HL-60 (cell line): ENCODE results near the gene ZNF664.

ENCODE experiments used
- DNase-seq, 2 experiments: peaks; one replicate each; pipeline ENCODE4 v3.0.0-alpha.2; 2010 to 2020; ENCODE audit warnings: low read depth in 1 of 2, low spot score in 1 of 2
- H3K27ac ChIP-seq: fragments of 250-450 bp; sonication (Bioruptor Pico); replicated peaks from 2 replicates; pipeline ENCODE4 v1.5.1; 2020; ENCODE audit warnings: mild to moderate bottlenecking, moderate library complexity
- H3K27me3 ChIP-seq: fragments of 250-450 bp; sonication (Bioruptor Pico); 2 replicates; pipeline ENCODE4 v1.5.1; 2021; ENCODE audit warnings: mild to moderate bottlenecking, moderate library complexity; ENCODE audit not compliant: insufficient read depth, poor library complexity, severe bottlenecking
- H3K4me3 ChIP-seq: replicated peaks from 2 replicates; pipeline ENCODE4 v1.5.1; 2011; ENCODE audit warnings: mild to moderate bottlenecking, control low read depth, low read length; ENCODE audit not compliant: insufficient read depth
- CTCF ChIP-seq: IDR thresholded peaks from one replicate; pipeline ENCODE4 v1.5.1; 2011; ENCODE audit warnings: low read length, control low read depth, inconsistent platforms; ENCODE audit not compliant: insufficient read depth
- GABPA ChIP-seq: IDR thresholded peaks from 2 replicates; pipeline ENCODE4 v1.6.1; 2012; ENCODE audit warnings: low read depth
- POLR2AphosphoS5 ChIP-seq: IDR thresholded peaks from 2 replicates; pipeline ENCODE4 v1.6.1; 2012; ENCODE audit warnings: low read depth
- REST ChIP-seq: IDR thresholded peaks from 2 replicates; pipeline ENCODE4 v1.6.1; 2012; ENCODE audit warnings: low read depth; ENCODE audit not compliant: insufficient replicate concordance
- SPI1 ChIP-seq: IDR thresholded peaks from 2 replicates; pipeline ENCODE4 v1.6.1; 2012; ENCODE audit warnings: low read depth, mild to moderate bottlenecking, borderline replicate concordance

Gene ZNF664

GRCh38 chr12:124024263-124024678 lies 51.3 kb downstream of the ZNF664 start:
- Histone ChIP-seq H3K27ac (peak overlapping the region; percentile 48), H3K4me3 (no peak overlapping the region), H3K27me3 (no peaks in the 10 kb centered on the region)
- DNase-seq = peak in 1 of 2 experiments; percentile 87
- TF ChIP-seq POLR2AphosphoS5 = peak; percentile 82
- TF ChIP-seq SPI1 = no peak; the same call in 1 of the 2 replicates
- no peak for TF ChIP-seq CTCF

GRCh38 chr12:124024776-124025175 lies 51.8 kb downstream of the ZNF664 start:
- TF ChIP-seq SPI1 = no peak
- TF ChIP-seq GABPA = no peak
- no peak for TF ChIP-seq REST
- TF ChIP-seq POLR2AphosphoS5 = no peak
- no peak for TF ChIP-seq CTCF
- no peak overlapping the region for H3K4me3 ChIP-seq
- DNase-seq = no peak
- no peaks in the 10 kb centered on the region for H3K27me3 ChIP-seq
- peak overlapping the region; percentile 48 for H3K27ac ChIP-seq

GRCh38 chr12:124025661-124026060 lies 52.6 kb downstream of the ZNF664 start:
- DNase-seq = no peak
- Histone ChIP-seq H3K4me3 (no peak overlapping the region), H3K27me3 (no peaks in the 10 kb centered on the region), H3K27ac (no peak overlapping the region)
- TF ChIP-seq CTCF = no peak
- no peak for TF ChIP-seq SPI1
- TF ChIP-seq GABPA = no peak
- no peak for TF ChIP-seq REST
- no peak for TF ChIP-seq POLR2AphosphoS5
